Esophagus (tissue), 2 donors: ENCODE results near the gene CDYL2. TPM values are rescaled to one million over a fixed set of nuclear protein-coding genes. Genes with fewer than 3 reads are reported as not detected.
A peak's percentile ranks its signal among the peaks of the same experiment; 100 is the strongest.

Source experiments
- H3K27ac ChIP-seq, 2 donors: one replicate each; pipeline ENCODE4 v1.5.1; 2013; ENCODE audit warnings: low read depth in 2 of 2, mild to moderate bottlenecking in 2 of 2, inconsistent platforms in 1 of 2, low read length in 1 of 2, moderate library complexity in 1 of 2
- H3K27me3 ChIP-seq, 2 donors: one replicate each; pipeline ENCODE4 v1.6.1; 2013; ENCODE audit warnings: low read length in 2 of 2, control low read depth in 1 of 2, mild to moderate bottlenecking in 1 of 2; ENCODE audit not compliant: insufficient read depth in 2 of 2, control insufficient read depth in 1 of 2
- H3K36me3 ChIP-seq, 2 donors: one replicate each; pipeline ENCODE4 v1.6.1; 2013; ENCODE audit warnings: low read length in 1 of 2; ENCODE audit not compliant: control insufficient read depth in 2 of 2, insufficient read depth in 2 of 2
- H3K4me1 ChIP-seq, 2 donors: one replicate each; pipeline ENCODE4 v1.6.1; 2013; ENCODE audit warnings: low read length in 1 of 2; ENCODE audit not compliant: control insufficient read depth in 2 of 2, insufficient read depth in 2 of 2
- H3K4me3 ChIP-seq, 2 donors: one replicate each; pipeline ENCODE4 v1.5.1; 2013; ENCODE audit warnings: low read length in 2 of 2, mild to moderate bottlenecking in 2 of 2, low read depth in 1 of 2, moderate library complexity in 1 of 2
- H3K9me3 ChIP-seq, 2 donors: one replicate each; pipeline ENCODE4 v1.6.1; 2013; ENCODE audit warnings: mild to moderate bottlenecking in 2 of 2, low read depth in 1 of 2, low read length in 1 of 2, moderate library complexity in 1 of 2; ENCODE audit not compliant: control insufficient read depth in 2 of 2, insufficient read depth in 1 of 2
- WGBS, 2 donors: extraction: QIAGEN DNeasy Blood & Tissue Kit; methylation state at CpG; one replicate each; pipeline ENCODE4 v1.1.7; 2013; 5-methylcytosine and 5-hydroxymethylcytosine counted together
- polyA plus RNA-seq, 2 donors: library from polyadenylated mRNA; stranded (reverse); fragments of 200-250 nt; gene quantifications; one replicate each; pipeline ENCODE4 v1.2.3, GENCODE V29; 2013
- donor health status: healthy with polysubstance abuse.
- donor health status: Bipolar disorder and iron deficiency.

The CDYL2 gene, protein sequence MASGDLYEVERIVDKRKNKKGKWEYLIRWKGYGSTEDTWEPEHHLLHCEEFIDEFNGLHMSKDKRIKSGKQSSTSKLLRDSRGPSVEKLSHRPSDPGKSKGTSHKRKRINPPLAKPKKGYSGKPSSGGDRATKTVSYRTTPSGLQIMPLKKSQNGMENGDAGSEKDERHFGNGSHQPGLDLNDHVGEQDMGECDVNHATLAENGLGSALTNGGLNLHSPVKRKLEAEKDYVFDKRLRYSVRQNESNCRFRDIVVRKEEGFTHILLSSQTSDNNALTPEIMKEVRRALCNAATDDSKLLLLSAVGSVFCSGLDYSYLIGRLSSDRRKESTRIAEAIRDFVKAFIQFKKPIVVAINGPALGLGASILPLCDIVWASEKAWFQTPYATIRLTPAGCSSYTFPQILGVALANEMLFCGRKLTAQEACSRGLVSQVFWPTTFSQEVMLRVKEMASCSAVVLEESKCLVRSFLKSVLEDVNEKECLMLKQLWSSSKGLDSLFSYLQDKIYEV
- polyA plus RNA-seq = under 1 TPM; 0.39 to 0.65 TPM

DNA sequence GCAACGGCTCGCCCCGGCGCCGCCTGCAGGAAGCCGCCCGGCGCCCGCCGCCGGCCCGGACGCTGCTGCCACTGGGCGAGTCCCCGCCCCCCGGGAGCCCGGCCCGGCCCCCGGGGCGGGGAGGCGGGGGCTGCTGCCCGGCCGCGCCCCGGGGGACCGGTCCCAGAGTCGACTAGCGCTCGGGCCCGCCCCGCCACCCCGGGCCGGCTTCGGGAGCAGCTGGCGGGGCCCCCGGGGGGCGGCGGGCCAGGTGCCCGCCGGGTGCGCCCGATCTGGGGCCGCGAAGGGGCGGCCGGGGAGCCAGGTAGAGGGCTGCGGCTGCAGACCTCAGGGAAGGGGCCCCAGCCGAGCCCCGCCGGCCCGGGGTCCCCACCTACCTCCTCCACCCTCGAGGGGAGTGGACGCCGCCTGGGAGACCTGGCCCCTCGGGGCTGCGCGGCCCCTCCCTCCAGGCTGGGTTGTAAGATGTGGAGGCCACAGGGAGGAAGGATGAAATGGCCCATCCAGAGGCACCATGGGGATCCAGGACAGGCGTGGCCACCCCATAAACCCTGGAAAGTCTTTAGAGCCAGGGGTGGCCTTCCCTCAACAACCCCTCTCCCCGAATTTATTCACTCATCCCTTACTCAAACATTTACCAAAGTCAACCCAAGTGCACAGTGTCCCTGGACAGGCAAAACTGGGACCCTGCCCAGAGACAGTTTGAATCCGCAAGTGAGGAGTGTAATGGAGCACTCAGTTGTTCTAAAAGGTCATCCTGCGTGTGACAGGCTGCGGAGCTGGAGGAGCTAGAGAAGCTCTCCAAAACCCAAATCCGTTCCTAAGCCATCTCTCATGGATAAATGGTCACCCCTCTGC, at the start of gene CDYL2:
CDYL2 (minus strand) TSS at position 73 of the 858 bp plus-strand sequence. CDS start 425 bp downstream, outside the sequence.
- no peaks in the 10 kb centered on the region for H3K27me3 ChIP-seq
- H3K27ac ChIP-seq = peak within 1 kb of the TSS; percentile 22 to 38
- H3K9me3 ChIP-seq = no peaks in the 10 kb centered on the region
- WGBS, 2 donors = 5 to 10% methylated on average over 26 to 63 of the region's 63 CpGs
- H3K4me1 ChIP-seq = no peaks in the 10 kb centered on the region
- peak within 1 kb of the TSS; percentile 82 to 92 for H3K4me3 ChIP-seq
- H3K36me3 ChIP-seq = no peaks in the 10 kb centered on the region

- Histone ChIP-seq H3K4me3 (no peak overlapping the region), H3K27ac (no peak overlapping the region), H3K36me3 (no peaks in the 10 kb centered on the region), H3K27me3 (no peaks in the 10 kb centered on the region), H3K4me1 (no peaks in the 10 kb centered on the region), H3K9me3 (no peaks in the 10 kb centered on the region)
- 93 to 95% methylated on average over 5 of the region's 5 CpGs for WGBS, 2 donors
Measured at GRCh38 chr16:80852261-80852872, 48.0 kb upstream of the CDYL2 start.

GRCh38 chr16:80851831-80852230, 47.4 kb upstream of the CDYL2 start:
- H3K9me3 ChIP-seq = no peaks in the 10 kb centered on the region
- H3K36me3 ChIP-seq = no peaks in the 10 kb centered on the region
- no peaks in the 10 kb centered on the region for H3K4me1 ChIP-seq
- WGBS, 2 donors = 77 to 83% methylated on average over 6 of the region's 6 CpGs
- H3K27me3 ChIP-seq = no peaks in the 10 kb centered on the region
- no peak overlapping the region for H3K27ac ChIP-seq
- H3K4me3 ChIP-seq = no peak overlapping the region

DNA sequence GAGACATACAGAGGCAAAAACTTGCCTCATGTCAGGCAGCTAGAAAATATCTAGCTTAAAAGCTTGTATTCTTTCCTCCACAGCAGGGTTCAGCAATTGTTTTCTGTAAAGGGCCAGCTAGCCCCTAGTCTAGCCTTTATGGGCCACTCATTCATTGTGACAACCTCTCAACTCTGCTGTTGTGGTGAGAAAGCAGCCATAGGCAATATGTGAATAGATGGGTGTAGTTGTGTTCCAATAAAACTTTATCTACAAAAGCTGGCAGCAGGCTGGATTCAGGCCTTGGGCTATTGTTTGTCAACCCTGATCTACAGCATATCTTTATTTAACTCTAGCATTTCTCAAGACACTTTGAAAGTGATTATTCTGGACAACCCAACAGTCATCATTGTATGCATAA, 46.4 kb upstream of the CDYL2 start:
- H3K9me3 ChIP-seq = no peaks in the 10 kb centered on the region
- no peak overlapping the region for H3K27ac ChIP-seq
- H3K27me3 ChIP-seq = no peaks in the 10 kb centered on the region
- no peak overlapping the region for H3K4me3 ChIP-seq
- H3K36me3 ChIP-seq = no peaks in the 10 kb centered on the region
- H3K4me1 ChIP-seq = no peaks in the 10 kb centered on the region

GRCh38 chr16:80848862-80849261, 44.5 kb upstream of the CDYL2 start:
- Histone ChIP-seq H3K9me3 (no peaks in the 10 kb centered on the region), H3K27ac (no peak overlapping the region), H3K27me3 (no peaks in the 10 kb centered on the region), H3K36me3 (no peaks in the 10 kb centered on the region), H3K4me3 (no peak overlapping the region), H3K4me1 (no peaks in the 10 kb centered on the region)
- WGBS, 2 donors = 78 to 87% methylated on average over 1 of the region's 1 CpG

DNA sequence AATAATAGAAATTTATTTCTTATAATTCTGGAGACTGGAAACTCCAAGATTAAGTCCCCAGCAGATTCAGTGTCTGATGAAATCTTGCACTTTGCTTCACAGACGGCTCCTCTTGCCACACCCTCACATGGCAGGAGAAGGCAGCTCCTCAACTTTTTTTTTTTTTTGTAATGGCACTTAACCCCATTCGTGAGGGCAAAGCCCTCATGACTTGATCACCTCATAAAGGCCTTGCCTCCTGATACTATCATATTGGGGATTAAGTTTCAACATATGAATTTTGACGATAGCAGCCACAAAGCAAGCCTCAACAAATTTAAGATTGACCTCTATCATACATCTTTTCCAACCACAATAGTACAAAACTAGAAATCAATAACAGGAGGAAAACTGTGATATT, 42.3 kb upstream of the CDYL2 start:
- H3K36me3 ChIP-seq = no peaks in the 10 kb centered on the region
- no peaks in the 10 kb centered on the region for H3K27me3 ChIP-seq
- H3K4me3 ChIP-seq = no peak overlapping the region
- WGBS, 2 donors = 59 to 61% methylated on average over 3 of the region's 3 CpGs
- H3K27ac ChIP-seq = no peak overlapping the region
- no peaks in the 10 kb centered on the region for H3K4me1 ChIP-seq
- peaks cover 0 to 3% of the 10 kb centered on the region in 2 donors for H3K9me3 ChIP-seq

DNA sequence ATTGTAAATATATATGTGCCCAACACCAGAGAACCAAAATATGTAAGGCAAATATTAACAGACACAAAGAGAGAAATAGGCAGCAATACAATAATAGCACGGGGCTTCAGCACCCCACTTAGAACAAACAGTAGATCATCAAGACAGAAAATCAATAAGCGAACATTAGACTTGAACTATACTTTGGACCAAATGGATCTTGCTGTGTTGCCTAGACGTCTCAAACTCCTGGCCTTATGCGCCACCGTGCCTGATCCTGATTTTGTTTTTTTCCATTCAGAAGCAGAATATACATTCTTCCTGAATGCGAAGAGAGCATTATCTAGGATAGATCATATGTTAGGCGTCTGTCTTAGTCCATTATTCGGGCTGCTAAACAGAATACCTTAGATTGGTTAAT, 41.9 kb upstream of the CDYL2 start:
- Histone ChIP-seq H3K27ac (no peak overlapping the region), H3K4me1 (no peaks in the 10 kb centered on the region), H3K9me3 (peaks cover 0 to 3% of the 10 kb centered on the region in 2 donors), H3K36me3 (no peaks in the 10 kb centered on the region), H3K4me3 (no peak overlapping the region), H3K27me3 (no peaks in the 10 kb centered on the region)
- 79 to 88% methylated on average over 8 of the region's 8 CpGs for WGBS, 2 donors

DNA sequence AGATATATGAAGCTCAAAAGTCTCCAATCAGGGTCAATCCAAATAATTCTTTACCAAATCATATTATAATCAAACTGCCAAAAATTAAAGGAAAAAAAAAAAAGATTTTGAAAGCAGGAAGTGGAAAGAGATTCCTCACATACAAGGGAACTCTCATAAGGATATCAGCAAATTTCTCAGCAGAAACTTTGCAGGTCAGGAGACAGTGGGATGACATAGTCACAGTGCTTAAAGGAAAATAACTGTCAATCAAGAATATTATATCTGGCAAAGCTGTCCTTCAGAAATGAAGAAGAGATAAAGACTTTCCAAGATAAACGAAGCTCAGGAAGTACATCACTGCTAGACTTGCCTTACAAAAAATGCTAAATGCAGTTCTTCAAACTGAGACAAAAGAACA, 40.0 kb upstream of the CDYL2 start:
- Histone ChIP-seq H3K9me3 (peaks cover 0 to 3% of the 10 kb centered on the region in 2 donors), H3K36me3 (no peaks in the 10 kb centered on the region), H3K27ac (no peak overlapping the region), H3K4me1 (no peaks in the 10 kb centered on the region), H3K27me3 (no peaks in the 10 kb centered on the region), H3K4me3 (no peak overlapping the region)
- 77 to 89% methylated on average over 1 of the region's 1 CpG for WGBS, 2 donors

DNA sequence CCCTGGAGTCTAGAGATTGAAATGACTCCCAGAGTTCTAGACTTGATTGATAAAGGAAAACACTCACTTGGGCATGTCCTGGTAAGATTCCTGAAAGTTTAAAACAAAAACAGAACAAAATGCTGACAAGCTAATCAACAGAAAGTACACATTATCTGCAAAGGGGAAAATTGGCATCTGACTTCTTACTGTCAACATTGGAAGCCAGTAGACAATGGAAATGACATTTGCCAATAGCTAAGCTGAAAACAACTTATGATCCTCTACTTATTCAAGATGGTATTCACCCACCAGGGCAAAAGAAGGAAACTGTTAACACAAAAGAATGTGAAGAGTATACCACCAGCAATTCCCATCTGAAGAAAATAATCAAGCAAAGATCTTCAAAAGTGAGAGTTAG, 36.8 kb upstream of the CDYL2 start:
- peaks cover 0 to 3% of the 10 kb centered on the region in 2 donors for H3K9me3 ChIP-seq
- no peaks in the 10 kb centered on the region for H3K36me3 ChIP-seq
- no peak overlapping the region for H3K4me3 ChIP-seq
- H3K27me3 ChIP-seq = peaks cover 0 to 4% of the 10 kb centered on the region in 2 donors
- H3K4me1 ChIP-seq = no peaks in the 10 kb centered on the region
- no peak overlapping the region for H3K27ac ChIP-seq
